GM10266 (cell line): Measurements from ENCODE around the gene UNC5A.

Source experiments
- DNase-seq: peaks from one replicate; pipeline ENCODE4 v3.0.0; 2012; ENCODE audit errors: extremely low spot score
- CTCF ChIP-seq: IDR thresholded peaks from 2 replicates; pipeline ENCODE4 v1.5.1; 2012; ENCODE audit warnings: mild to moderate bottlenecking, low read depth; ENCODE audit not compliant: control insufficient read depth, insufficient read depth; ENCODE audit errors: missing control alignments

Gene UNC5A

GRCh38 chr5:176912115-176912514 is 101.8 kb downstream of the UNC5A start:
- DNase-seq = no peak
- TF ChIP-seq CTCF = no peak

- no peak for DNase-seq
- TF ChIP-seq CTCF = no peak
Measured at GRCh38 chr5:176915906-176916305, 105.5 kb downstream of the UNC5A start.

GRCh38 chr5:176916337-176916736 is 106.0 kb downstream of the UNC5A start:
- TF ChIP-seq CTCF = no peak
- DNase-seq = no peak

GRCh38 chr5:176918613-176919012 is 108.3 kb downstream of the UNC5A start:
- no peak for DNase-seq
- no peak for TF ChIP-seq CTCF

GRCh38 chr5:176921714-176922113 is 111.4 kb downstream of the UNC5A start:
- no peak for TF ChIP-seq CTCF
- DNase-seq = no peak

- no peak for TF ChIP-seq CTCF
- no peak for DNase-seq
Measured at GRCh38 chr5:176922817-176923216, 112.5 kb downstream of the UNC5A start.

- DNase-seq = no peak
- TF ChIP-seq CTCF = no peak
Measured at GRCh38 chr5:176927562-176927961, 117.2 kb downstream of the UNC5A start.

GRCh38 chr5:176929654-176930053 is 119.3 kb downstream of the UNC5A start:
- TF ChIP-seq CTCF = no peak

More at GRCh38 chr5:176929654-176930053, 119.3 kb downstream of the UNC5A start:
- no peak for DNase-seq
